Measurements from ENCODE around the gene MACROH2A1. TPM values are rescaled to one million over a fixed set of nuclear protein-coding genes. Genes with fewer than 3 reads are reported as not detected.

MACROH2A1 gene
- total RNA-seq, 1 experiment from 2014 or later: 301 TPM

DNA sequence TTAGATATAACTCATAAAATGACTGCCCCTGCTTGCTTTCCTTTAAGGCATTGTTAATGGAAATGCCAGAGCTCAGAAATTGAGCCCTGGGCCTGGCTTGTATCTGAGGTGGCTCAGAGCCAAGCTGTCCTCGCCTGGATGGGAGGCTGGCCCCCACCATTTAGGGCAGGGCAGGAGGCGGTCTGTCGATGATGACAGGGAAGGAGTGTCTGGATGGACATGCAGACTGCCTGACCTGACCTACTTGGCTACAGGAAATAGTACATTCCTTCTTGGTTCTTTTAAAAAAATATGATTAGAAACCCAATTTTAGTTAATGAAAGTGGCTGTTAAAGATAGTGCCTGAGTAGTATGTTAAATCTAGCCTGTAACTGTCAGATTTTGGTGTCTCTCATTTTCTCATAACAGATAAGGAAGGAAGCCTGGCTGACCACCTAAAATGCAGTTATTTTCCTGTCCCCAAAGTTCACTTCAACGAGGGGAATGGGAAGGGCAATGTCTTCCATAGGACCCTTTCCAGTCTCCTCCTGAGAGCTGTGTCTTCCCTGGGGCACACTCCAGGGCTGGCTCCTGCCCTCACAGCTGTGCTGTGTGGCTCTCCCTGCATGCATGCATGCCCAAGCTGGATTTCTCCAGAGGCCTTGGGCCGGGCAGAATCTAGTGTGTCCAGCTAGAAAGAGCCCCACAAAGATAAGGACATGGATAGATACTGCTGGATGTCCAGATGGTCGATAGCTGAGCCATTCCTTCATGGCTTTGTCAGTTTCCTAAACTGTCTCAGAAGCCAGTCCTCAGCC lies 42.3 kb downstream of the MACROH2A1 start:
- DNase-seq (ENCODE audit: low read depth): no peak

DNA sequence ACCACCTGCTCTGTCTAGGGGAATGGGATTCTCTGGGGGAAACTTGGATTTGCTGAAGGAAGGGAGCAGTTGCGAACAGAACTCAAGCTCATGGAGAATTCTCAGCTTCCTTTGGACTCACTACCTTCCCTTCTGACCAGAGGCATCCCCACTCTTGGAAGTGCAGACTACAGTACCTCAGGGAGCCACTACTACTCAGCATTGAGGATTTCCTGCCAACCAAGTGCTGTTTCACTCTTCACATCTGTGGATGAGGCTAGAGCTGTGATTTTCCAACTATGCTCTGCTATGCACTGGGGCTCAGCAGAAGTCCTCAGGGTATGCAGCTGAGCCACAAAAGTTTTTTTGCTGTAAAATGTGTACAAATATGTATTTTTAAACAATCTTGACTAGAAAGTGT lies 43.9 kb downstream of the MACROH2A1 start:
- no peak for DNase-seq (ENCODE audit: low read depth)

DNA sequence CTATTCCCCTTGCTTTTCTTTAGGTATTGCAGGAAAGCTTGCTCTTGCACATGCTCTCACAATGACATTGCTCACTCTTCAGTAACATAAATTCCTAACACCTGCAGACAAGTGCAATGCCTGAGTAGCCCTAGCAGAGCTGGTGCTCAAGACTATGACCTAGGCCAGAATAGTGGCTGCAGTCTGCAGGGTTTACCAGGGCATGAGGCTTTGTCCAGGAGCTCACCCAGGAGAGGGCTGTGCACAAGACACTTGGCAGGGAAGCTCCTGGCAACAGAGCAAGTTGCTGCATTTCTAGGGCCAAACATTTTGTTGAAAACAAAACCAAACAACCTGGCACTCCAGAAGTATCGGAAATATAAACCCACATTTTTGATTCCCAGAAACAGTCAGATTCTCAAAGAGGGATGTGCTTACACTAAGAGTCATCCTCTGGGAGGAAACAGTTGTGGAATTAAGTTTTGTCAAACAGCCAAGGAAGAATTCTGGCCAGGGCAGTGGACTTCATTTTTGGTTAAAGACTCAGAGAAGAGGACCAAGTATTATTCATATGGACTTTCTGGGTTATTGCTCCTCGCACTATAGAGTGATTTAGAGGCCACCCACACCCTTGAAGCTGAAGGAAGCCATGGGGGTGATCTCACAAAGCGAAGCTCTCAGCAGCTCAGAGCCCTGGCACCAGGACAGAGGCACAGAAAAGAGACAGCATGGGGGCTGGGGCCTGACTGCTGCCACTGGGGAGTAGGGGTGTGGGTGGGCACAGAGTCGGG lies 44.9 kb downstream of the MACROH2A1 start:
- no peak for DNase-seq (ENCODE audit: low read depth)

DNA sequence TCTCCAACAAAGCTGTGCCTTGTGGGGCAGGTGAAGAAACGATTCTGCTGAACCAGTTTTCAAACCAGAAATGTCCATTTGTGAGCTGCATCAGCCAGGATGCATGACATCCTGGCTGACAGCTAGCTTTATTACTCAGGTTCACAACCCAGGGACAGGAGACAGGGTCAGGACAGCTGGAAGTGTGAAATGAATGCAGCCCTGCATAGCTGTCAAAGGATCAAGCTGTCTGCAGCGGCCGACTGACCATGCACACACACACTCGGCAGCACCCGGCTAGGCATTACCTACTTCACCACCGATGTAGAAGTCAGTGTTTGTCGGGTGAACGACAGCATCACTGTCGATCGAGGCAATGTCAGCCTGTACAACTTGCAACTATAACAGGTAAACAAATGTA lies 48.5 kb downstream of the MACROH2A1 start:
- no peak for DNase-seq (ENCODE audit: low read depth)

DNA sequence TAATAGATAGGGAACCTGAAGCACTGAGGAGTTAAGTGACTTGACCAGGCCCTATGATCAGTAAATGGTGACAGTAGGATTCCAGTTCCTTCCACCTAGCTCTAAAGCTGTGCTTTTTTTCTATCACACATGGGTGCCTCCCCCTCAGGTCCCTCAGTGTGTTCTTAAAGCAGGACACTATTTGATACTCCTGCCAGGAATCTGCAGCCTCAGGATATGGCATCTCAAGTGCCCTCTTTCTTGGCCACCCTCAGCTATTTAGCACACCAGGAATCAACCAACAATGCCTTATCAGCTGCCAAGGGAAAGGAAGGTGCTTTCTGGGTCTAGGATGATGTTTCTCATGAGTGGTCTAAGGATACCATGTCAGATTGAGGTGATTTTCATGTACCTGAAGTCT lies 49.1 kb downstream of the MACROH2A1 start:
- DNase-seq (ENCODE audit: low read depth): no peak

DNA sequence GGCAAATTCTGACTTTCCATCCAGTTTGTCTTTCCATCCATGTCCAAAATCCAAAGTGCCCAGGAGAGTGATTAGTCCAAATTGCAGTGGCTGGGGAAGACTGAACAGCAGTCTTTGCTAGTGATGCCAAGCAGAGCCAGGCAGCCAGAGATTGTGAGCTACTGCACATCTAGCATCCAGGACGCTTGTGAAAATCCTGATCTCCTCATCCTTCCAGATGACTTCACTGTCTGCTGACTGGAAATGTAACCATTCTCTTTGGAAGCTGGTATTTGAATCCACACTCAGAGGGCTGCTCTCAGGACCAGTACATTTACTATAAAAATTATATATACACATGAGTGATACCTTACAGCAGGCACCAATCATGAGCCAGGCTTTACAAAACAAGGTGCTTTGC lies 49.6 kb downstream of the MACROH2A1 start:
- no peak for DNase-seq (ENCODE audit: low read depth)

DNA sequence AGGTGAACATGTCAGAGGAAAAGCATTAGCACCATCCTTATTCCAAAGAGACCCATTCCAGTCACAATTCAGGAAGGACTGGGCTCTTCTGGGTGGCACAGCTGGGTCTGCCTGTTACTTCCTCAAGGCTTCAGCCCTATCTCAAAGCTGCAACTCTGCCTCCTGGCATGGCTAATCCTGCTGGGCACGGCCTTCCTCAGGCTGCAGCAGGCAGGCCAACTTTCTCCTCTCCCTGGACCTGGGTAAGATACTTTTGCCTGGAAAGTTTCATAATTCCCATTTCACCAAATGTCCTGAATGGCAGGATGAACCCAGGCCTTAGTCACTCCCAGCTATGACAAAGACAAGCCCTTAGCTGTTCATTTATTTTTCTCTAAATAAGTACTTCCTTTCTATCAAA lies 50.1 kb downstream of the MACROH2A1 start:
- no peak for DNase-seq (ENCODE audit: low read depth)

DNA sequence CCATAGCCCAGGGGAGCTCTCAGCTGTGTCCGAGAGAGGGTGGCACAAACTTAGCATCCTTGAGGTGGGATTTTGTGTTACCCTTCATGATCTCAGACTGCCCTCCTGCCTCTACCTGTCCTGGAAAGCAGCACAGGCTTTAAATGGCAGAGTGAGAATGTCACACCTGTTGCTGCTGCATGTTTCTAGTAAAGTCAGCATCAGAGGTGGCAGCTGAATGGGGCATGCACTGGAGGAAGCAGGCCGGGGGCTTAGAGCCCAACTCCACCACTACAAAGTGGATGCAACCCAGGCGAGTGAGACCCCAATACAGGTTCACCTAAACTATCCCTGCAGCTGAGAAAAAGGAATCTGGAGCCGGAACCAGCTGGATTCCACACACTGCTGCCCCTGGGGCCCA lies 51.6 kb downstream of the MACROH2A1 start:
- no peak for DNase-seq (ENCODE audit: low read depth)

DNA sequence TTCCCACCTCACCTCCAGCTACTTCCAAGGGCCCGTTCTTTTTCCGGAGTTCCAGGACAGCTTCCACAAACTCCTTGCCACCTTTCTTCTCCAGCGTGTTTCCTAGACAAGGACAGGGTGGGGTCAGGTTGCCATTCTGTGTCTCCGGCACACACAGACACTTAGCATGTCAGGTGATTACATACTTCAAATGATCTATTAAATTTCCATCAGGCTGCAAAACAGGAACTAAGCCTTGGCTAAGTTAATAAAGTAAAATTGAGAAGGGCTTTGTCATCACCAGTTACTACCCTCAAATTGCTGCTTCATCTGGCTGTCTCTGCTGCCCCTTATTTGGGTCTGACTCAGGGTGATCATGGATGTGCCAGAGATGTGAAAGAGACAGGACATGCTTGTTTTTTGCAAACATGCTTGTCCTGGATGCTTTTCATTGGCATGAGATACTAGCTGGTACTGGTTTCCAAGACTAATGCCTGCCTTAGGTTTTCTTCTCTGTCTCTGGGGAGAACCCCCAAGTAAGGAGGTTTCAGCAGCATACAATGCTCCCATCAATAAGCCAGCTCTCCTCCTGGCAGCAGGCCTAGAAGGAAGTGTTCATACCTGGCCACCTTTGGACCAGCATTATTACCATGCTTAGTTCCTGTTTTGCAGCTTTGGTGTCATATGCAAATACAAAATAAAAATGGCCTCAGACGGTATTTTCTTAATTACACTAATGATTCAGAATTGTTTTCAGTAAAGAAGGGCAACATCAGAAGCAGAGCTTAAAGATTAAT lies 52.9 kb downstream of the MACROH2A1 start:
- DNase-seq (ENCODE audit: low read depth): no peak

DNA sequence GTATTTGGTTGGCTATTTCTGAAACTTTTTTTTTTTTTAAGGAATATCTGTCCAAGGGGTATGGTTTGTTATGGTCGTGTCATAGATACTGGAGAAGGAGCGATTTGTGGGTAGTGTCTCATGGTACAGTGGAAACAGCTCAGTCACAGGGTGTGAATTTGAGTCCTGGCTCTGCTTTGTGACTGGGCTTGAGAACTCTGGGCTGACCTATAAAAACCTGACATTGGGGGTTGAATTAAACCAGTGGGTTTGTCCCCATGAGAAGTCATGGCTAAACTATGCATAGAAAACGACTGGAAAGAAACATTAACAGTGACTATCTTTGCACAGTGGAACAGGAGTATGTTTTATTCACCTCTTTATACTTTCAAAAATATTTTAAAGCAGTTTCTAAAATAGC lies 54.7 kb downstream of the MACROH2A1 start:
- no peak for DNase-seq (ENCODE audit: low read depth)

DNA sequence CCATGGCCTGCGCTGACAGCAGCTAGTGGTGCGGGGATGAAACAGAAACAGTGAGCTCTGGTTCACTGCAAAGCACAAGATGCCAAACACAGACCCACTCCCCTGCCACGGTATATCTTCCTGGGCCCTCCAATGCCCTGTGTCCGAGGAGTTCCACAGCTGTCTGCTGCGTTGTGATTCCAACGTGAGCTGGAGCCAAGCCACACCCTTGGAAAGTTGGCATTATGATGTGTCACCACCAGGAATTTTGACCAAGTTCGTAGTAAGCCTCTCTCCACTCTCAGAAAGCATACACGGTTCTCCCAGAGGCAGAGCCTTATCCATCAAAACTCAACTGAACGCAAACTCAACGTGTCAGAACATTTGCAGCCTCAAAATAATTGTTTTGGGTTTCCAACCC lies 55.6 kb downstream of the MACROH2A1 start:
- no peak for DNase-seq (ENCODE audit: low read depth)

DNA sequence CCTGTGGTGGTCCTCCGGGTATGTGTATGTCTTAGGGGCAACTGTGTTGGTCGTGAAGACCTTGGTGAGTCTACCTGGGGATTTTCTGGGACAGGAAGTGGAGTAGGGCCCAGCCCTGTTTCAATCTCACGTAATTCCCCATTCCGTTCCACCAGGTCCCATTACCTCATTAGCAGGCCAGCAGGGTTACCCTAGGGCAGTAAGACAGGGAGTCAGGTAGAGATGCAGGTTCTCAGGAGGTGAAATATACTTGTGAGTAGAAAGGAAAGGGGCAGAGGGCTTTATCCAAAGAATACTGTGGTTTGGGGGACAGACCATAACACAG lies 56.5 kb downstream of the MACROH2A1 start:
- DNase-seq (ENCODE audit: low read depth): no peak

DNA sequence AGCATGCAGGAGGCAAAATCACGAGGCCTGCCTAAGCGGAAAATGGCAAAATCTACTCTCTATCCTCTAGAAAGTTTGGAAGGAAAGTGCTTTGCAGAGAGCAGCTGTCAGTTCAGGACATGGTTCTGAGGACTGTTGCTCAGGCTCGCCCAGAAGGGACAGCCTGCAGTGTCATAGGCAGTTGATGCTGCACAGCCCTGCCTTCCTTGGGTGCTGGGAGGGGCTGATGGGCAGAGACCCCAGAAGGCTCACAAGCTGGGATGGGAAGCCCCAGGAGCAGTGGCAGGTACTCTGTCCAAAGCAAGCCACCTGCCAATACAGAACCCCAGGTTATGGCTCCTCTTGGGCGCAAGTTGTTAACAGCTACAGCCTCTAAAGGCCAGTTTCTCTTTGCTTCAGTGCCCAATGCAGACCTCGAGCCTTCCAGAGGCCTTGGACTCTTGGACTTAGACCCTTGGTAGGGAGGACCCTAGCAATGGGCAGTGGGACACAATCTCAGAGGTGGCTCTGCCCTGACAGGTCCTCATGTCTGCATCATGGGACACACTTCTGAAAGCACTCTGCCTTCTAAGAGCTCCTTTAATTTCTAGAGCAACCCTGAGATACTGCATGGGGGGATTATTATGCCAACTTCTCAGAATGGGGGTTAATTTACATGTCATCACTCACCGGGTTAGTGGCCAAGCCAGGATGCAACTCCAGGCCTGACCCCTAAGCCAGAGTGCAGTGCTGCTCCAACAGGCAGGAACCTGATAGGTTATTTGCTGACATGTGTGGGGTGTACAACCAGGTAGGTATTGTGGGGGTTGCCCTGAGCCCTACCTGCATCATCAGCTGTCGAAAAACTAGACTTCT lies 57.1 kb downstream of the MACROH2A1 start:
- no peak for DNase-seq (ENCODE audit: low read depth)

DNA sequence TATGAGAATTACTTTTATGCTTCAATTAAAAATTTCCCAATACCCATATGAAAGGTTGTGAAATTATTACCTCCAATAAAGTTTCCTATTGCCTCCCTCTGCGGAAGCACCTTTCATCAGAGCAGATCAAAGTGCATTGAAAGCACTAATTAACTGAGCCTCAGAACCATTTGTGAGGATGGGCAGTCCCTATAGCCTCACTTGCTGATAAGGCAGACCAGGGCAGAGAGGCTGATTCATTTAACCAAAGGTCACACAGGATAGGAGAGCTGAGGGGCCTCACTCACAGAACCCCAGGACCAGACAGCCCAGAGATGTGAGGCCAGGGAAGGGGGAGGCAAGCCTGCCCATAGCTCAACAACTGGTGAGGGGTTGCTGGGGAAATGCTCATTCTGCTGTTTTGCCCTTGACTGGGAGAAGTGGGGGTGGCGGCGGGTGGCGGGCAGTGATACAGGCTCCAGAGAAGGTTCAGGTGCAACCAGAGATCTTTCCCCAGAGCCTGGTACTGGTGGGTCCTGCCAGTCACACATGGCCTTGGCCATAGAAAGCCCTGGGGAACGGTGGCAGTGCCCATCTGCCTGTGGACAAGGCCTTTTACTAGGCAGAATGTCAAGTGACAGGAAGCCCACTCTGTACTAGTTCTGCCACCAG lies 57.9 kb downstream of the MACROH2A1 start:
- DNase-seq (ENCODE audit: low read depth): no peak

DNA sequence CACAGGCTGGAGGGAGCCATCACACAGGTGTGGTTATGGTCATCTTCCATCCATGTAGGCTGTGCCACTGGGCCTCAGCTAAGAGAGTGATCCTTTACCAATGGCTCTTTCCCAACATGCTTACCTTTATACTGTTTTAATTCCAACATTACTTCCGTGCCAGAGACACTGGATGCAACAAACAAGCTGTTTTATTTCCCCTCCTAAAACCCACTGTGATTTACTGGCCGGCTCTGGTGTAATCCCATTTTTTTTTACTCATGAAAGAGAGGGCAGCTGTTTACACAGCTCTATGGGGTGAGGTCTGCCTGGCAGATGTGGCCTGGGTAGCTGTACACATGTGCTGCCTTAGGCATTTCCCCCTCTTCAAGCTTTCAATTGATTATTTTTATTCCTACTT lies 58.5 kb downstream of the MACROH2A1 start:
- DNase-seq (ENCODE audit: low read depth): no peak

DNA sequence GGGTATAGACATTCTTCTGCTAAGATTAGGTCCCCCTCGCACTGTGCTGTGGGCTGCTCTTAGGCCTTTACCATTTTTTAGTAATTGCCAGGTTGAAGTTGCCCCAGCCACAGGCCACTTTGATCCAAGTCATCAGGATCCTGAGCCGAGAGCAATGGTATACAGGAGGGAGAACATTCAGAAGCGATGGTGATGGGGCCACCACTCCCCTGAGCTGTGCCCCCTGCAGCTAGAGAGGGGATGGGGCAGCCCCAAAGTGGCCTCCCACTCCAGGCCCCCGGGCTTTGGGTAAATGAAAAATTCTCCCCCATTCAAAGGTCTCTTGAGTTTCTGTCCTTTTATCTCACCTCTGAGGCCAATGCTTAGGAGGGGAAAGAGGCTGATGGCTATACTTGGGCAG lies 59.4 kb downstream of the MACROH2A1 start:
- no peak for DNase-seq (ENCODE audit: low read depth)

DNA sequence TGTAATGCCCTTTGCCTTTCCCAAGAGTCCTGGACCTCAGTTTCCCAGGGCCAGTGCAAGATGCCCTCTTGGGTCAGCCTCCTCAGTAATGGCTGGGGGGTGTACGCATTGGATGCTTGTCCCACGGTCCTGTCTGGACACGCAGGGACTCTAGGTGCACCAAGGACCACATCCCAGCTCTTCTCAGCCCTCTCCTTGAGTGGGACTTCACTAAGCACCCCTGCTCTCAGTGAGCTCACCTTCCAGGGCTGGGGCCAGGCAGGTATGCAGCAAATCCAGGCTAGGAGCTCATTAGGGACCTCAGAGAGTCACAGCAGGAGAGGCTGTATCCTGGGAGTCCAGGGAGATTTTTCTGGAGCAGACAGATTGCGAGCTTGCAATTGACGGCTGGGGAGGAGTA lies 59.8 kb downstream of the MACROH2A1 start:
- no peak for DNase-seq (ENCODE audit: low read depth)

DNA sequence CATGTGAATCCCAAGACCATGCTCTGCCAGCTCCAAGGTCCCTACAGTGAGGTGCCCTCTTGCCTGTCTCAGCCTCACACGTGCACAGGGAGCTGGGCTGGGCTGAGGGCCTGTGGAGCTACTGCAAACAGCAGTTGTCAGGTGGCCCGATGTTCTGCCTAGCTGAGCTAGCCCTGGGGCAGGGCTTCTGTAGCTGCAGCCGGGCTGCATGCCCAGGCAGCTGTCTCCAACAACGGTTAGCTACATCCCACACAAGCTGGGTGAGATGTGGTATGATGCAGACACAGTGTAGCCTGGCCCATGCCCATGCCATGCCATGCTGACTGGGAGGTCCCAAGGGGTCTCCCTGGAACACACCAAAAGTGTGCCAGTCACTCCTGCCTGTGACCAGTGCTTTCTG lies 62.0 kb downstream of the MACROH2A1 start:
- DNase-seq (ENCODE audit: low read depth): no peak

DNA sequence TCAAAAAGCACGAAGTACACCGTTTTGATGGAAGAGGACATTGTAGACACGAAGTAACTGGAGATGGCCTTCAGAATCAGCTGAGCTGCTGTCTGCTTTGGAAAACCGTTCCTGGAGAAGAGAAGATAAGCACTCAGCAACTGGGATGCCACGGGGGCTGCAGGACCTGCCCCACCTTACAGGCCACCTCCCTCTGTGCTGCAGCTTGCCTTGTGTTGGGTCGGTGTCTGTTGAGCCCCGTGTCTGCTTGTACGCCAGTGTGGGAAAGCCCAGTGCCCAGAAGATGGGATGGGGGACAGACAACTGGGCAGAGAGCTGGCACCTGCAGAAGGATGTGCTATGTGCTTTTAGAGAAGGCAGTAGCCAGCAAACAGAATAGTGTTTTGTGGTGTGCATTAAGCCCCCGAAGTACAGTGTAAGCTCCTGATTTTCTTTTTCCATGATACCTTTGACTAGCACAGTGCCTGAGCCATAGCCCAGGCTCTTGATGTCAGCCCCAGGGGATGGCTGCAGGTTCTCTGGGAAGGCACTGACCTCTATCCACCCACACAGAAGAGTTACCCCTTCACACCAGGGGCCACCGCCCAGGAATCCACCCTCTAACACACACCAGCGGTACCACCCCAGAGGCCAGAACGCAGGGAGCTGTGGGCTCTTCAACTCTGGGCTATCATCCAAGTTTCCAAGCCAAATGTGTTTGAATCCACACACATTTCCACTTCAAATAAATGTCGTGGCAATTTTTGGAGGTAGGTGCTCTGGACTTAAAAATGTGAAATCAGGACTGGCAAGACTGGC lies 63.8 kb downstream of the MACROH2A1 start:
- no peak for DNase-seq (ENCODE audit: low read depth)

DNA sequence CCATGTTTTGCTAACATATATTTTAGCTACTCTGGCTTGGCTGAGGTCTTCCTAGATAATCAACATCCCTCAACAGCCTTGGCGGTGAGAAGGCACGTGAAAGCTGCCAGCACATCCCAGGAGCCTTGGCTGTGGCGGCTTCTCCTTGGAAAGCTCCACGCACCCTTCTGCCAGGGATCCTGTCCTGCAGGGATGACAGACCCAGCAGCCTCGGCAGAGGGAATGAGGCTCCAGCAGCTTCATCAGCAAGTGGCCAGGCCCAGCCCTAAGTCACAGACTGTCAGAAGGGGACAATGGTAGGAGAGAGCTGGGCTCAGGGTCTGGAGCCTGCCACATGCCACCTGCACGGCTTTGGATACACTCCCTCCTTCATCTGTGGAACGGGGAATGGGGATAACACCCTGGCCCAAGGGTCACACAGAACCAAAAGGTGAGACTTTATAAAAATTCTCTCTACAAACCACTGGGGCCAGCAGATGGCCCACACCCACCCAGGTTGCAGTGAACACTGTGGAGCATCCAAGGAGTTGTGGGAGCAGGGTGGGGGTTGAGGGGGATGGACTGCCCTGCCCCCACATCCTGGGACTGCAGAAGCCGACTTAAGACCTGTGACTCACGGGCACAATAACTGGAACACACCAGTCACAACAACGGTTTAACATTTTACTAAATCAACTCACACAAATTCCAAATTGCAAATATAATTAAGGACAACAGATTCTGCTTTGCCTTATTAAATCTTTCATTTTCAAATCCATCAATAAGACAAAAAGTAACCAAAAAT lies 65.1 kb downstream of the MACROH2A1 start:
- DNase-seq (ENCODE audit: low read depth): no peak

Measured in Daoy (cell line).